HFF-Myc (cell line): ENCODE data around the gene FOXD4L3.
"Not testable (repeated sequence)": the region's sequence is repeated elsewhere in the genome, so short reads cannot be mapped to it uniquely, and the experiment has no call there.

ENCODE experiments used
- DNase-seq: peaks from one replicate; pipeline ENCODE4 v3.0.0-alpha.2; 2011; ENCODE audit warnings: low read depth; ENCODE audit errors: extremely low read depth
- H3K4me3 ChIP-seq: replicated peaks from 2 replicates; pipeline ENCODE4 v1.5.1; 2011; ENCODE audit warnings: low read depth, mild to moderate bottlenecking, control low read depth, low read length

Gene FOXD4L3

GRCh38 chr9:68342265-68343025 is 39.8 kb downstream of the FOXD4L3 start:
- not testable (repeated sequence) for DNase-seq, H3K4me3 ChIP-seq

GRCh38 chr9:68343242-68343641 is 40.6 kb downstream of the FOXD4L3 start:
- not testable (repeated sequence) for DNase-seq, H3K4me3 ChIP-seq

GRCh38 chr9:68343992-68344391 is 41.3 kb downstream of the FOXD4L3 start:
- not testable (repeated sequence) for DNase-seq, H3K4me3 ChIP-seq

- DNase-seq, H3K4me3 ChIP-seq: not testable (repeated sequence)
Measured at GRCh38 chr9:68351689-68352088, 49.0 kb downstream of the FOXD4L3 start.
